Neural progenitor cell (in vitro differentiated cells): Measurements from ENCODE around the gene RSU1.

Source experiments
- EZH2 ChIP-seq: fragments of 200-600 bp; sonication (generic); IDR thresholded peaks from 2 replicates; pipeline ENCODE4 v1.6.1; 2017; ENCODE audit warnings: antibody characterized with exemption, mild to moderate bottlenecking, moderate library complexity
- TF ChIP-seq, protein P1 (sequence below): fragments of 200-600 bp; sonication (generic); IDR thresholded peaks from 2 replicates; pipeline ENCODE4 v1.5.1; 2017; ENCODE audit warnings: antibody characterized with exemption, mild to moderate bottlenecking

DNA sequence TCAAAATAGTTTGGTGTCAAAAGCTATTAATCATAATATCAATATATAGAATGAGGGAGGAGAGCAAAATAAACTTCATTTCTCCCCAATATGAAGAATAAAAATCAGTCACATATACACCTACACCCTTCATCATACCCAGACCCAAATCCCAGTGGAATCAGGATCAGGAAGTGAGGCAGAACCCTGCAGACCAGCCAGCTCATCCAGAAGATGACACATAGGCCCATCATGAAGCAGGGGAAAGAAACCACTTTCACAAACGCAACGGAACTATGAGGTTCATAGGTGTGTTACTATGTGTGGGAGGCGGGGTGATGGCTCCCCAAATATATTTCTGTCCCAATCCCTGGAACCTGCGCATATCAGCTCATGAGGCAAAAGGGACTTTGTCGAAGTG is 89.0 kb downstream of the RSU1 start:
- TF ChIP-seq, protein P1, sequence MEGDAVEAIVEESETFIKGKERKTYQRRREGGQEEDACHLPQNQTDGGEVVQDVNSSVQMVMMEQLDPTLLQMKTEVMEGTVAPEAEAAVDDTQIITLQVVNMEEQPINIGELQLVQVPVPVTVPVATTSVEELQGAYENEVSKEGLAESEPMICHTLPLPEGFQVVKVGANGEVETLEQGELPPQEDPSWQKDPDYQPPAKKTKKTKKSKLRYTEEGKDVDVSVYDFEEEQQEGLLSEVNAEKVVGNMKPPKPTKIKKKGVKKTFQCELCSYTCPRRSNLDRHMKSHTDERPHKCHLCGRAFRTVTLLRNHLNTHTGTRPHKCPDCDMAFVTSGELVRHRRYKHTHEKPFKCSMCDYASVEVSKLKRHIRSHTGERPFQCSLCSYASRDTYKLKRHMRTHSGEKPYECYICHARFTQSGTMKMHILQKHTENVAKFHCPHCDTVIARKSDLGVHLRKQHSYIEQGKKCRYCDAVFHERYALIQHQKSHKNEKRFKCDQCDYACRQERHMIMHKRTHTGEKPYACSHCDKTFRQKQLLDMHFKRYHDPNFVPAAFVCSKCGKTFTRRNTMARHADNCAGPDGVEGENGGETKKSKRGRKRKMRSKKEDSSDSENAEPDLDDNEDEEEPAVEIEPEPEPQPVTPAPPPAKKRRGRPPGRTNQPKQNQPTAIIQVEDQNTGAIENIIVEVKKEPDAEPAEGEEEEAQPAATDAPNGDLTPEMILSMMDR, result no peak
- TF ChIP-seq EZH2, result no peak
